NCI-H510A (cell line): ENCODE measurements around the gene FAM174C.
"Not testable (repeated sequence)": the region's sequence is repeated elsewhere in the genome, so short reads cannot be mapped to it uniquely, and the experiment has no call there.

ENCODE experiments used
- DNase-seq: peaks from one replicate; lab custom pipeline; 2025; lab: John Stamatoyannopoulos, UW

The FAM174C gene

GRCh38 chr19:1300744-1301490 lies 25.6 kb downstream of the FAM174C start:
- no peak for DNase-seq

GRCh38 chr19:1302533-1303239 lies 27.4 kb downstream of the FAM174C start:
- DNase-seq, result no peak

GRCh38 chr19:1304197-1304924 lies 29.0 kb downstream of the FAM174C start:
- DNase-seq, result no peak

GRCh38 chr19:1305354-1305753 lies 30.0 kb downstream of the FAM174C start:
- DNase-seq, result not testable (repeated sequence)

- DNase-seq, result no peak
Observed at GRCh38 chr19:1307320-1307719, 32.0 kb downstream of the FAM174C start.

- DNase-seq, result no peak
Observed at GRCh38 chr19:1307755-1308303, 32.5 kb downstream of the FAM174C start.

GRCh38 chr19:1308718-1309117 lies 33.4 kb downstream of the FAM174C start:
- no peak for DNase-seq

- DNase-seq, result no peak
Observed at GRCh38 chr19:1309977-1310852, 34.9 kb downstream of the FAM174C start.

GRCh38 chr19:1310853-1311180 lies 35.5 kb downstream of the FAM174C start:
- DNase-seq, result no peak

GRCh38 chr19:1311543-1312091 lies 36.3 kb downstream of the FAM174C start:
- no peak for DNase-seq

- DNase-seq, result no peak
Observed at GRCh38 chr19:1312767-1313694, 37.7 kb downstream of the FAM174C start.

- no peak for DNase-seq
Observed at GRCh38 chr19:1313695-1314613, 38.6 kb downstream of the FAM174C start.

GRCh38 chr19:1315470-1316166 lies 40.3 kb downstream of the FAM174C start:
- DNase-seq, result no peak

- no peak for DNase-seq
Observed at GRCh38 chr19:1316466-1316865, 41.1 kb downstream of the FAM174C start.

GRCh38 chr19:1317274-1318003 lies 42.1 kb downstream of the FAM174C start:
- no peak for DNase-seq

- DNase-seq, result no peak
Observed at GRCh38 chr19:1318678-1319471, 43.5 kb downstream of the FAM174C start.

GRCh38 chr19:1320282-1320650 lies 44.9 kb downstream of the FAM174C start:
- DNase-seq, result not testable (repeated sequence)
